GM19035 (cell line): ENCODE measurements around the gene ATXN7.

ENCODE experiments used
- ATAC-seq: cut with Tn5 transposase; IDR thresholded peaks from one replicate; pipeline ENCODE4 v1.9.1; 2021; ENCODE audit not compliant: unreplicated experiment

Gene ATXN7

GRCh38 chr3:63900459-63900858 is 36.8 kb downstream of the ATXN7 start:
- ATAC-seq, result no peak

DNA sequence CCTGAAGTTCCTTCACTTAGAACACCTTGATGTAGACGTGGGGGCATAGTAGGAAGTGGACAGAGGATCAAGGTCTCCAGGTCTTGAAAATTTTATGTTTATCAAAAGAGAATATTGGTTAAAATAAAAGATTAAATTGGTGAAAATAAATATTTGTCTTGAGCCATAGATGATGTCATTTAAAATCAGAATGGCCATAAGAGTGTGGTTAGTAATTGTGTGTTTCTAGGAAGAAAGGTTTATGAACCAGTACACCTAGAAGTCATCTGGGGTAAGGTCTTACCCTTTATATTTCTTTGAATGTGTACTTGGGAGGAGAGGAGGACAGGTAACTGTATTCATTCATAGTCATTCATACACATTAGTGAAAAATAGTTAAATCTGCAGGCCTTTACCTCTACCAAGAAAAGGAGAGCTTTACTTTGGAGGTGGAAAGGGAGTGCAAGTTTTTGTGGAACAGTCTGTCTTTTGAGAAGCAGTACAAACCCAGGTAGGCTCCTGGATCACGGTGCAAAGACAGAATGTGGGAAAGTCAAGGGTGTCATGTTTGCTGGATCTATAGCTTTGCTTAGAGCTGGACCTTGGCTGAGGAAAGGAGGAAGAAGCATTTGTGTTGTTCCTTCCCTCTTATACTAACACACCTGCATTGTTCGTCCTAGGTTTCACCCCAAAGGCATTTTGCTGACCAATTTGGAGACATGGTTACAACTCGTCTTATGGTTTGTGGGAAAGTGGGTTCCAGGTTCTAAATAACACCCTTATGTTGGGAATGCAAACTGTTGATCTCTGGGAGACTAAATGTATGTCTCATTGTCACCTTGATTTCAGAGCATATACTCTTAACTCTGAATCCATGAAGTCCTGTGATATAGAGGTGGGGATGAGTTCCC is 42.3 kb downstream of the ATXN7 start:
- no peak for ATAC-seq

DNA sequence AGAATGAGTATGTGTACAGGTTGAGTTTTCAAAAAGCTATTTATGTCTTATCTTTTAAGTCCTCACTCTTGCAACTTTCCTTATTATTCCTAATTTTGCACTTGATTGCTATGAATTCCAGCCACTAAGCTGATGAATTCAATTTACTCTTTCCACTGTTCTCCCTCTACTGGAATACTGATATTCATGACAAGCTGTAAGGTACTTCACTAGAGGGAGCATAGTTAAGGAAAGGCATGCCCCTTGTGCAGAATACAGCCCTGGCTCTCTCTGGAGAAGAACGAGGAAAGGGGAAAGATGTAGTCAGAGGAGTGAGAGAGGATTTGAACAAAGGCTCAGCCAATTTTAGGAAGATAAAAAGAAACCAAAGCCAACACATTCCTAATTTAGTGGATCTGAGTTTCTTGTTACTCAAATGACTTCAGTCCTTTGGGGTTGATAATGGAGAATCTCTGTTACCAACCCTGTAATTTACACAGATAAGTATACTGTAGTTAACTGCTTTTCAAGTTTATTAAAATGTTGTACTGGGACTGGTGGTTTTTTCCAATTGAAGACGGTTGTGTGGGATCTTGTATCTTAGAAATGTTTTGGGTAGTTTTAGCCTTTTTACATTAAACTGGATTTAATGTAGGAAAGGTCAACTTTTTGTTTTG is 44.5 kb downstream of the ATXN7 start:
- no peak for ATAC-seq

DNA sequence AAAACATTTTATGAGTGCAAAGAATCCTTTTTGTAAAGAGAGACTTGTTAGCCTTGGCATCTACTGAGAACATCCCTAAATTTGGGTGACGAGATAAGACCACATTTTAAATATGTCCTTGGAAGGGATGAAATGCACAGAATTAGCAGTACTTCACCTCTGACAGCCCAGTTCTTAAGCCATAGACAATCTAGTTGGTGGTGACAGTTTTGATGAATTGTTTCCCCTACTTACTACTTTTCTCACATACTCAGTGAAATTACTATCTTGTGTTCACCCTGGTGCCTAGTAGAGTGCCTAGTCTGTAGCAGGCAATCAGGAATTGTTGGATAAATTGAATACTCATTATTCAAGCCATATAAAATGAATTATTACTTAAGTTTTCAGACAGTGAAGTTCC is 45.1 kb downstream of the ATXN7 start:
- ATAC-seq, result no peak

DNA sequence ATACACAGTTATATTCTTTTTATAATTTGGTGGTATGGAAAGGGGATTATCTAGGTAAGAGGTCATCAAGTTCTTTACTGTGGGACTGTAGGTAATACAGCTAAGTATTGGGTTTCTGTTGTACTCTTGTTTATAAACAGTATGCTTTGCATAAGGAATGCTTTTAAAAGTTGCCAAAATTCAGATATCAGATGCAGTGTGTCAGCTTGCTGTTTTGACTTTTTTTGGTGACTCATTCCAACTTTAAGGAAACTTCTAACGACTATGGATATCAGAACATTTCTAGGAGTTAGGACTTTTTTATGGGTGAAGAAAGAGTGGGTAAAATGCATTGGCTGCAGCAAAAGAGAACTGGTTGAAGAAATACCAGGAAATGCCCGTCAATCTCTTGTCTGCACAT is 45.8 kb downstream of the ATXN7 start:
- ATAC-seq, result no peak

GRCh38 chr3:63910001-63910400 is 46.3 kb downstream of the ATXN7 start:
- no peak for ATAC-seq

DNA sequence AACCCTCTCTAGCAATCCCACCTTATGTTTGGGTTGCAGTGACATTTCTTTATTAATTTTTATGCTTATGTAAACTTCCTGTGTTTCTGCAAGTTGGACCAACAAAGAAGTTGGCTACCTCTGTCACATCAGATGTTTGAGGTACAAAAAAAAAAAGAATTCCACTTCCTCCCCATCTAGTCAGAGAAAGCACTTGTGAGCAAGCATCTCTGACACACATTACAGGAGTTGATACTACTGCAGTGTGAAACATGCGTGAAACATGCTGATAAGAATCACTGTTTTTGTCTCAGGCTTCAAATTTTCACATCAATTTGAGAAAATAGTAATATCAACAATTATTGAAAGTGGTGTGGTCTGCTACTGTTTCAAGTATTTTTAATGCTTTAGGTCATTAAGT is 47.2 kb downstream of the ATXN7 start:
- no peak for ATAC-seq

- no peak for ATAC-seq
These were observed 47.8 kb downstream of the ATXN7 start for GRCh38 chr3:63911509-63911872.

GRCh38 chr3:63911873-63912767 is 48.5 kb downstream of the ATXN7 start, which contains the start of gene SCAANT1:
TSS of gene SCAANT1 (minus strand) at chr3:63912383.
- peak; percentile 74 for ATAC-seq

GRCh38 chr3:63912768-63913588 is 49.3 kb downstream of the ATXN7 start:
- ATAC-seq, result peak; percentile 14

- ATAC-seq, result no peak
These were observed 50.6 kb downstream of the ATXN7 start for GRCh38 chr3:63914312-63914711.

- ATAC-seq, result no peak
These were observed 54.7 kb downstream of the ATXN7 start for GRCh38 chr3:63918321-63918720.

DNA sequence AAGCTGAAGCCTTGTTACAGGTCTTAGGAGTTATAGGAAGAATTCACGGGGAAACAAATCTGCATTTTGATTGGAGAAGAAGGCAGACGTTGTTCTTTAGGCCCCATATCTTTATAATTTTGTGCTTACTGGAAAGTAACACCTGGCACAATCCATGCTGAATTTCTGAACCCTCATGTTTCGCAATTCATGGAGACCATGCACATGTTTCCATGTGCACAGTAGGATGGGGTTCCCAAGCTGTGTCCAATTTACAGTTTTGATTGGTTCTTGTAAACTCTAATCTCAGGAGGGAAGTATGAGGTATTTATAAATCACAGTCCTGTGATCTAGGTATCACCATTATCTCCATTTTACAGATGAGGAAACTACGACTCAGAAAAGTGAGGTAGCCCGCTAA is 56.3 kb downstream of the ATXN7 start:
- ATAC-seq, result no peak

- ATAC-seq, result peak; percentile 72
These were observed 58.2 kb downstream of the ATXN7 start for GRCh38 chr3:63921741-63922482.

DNA sequence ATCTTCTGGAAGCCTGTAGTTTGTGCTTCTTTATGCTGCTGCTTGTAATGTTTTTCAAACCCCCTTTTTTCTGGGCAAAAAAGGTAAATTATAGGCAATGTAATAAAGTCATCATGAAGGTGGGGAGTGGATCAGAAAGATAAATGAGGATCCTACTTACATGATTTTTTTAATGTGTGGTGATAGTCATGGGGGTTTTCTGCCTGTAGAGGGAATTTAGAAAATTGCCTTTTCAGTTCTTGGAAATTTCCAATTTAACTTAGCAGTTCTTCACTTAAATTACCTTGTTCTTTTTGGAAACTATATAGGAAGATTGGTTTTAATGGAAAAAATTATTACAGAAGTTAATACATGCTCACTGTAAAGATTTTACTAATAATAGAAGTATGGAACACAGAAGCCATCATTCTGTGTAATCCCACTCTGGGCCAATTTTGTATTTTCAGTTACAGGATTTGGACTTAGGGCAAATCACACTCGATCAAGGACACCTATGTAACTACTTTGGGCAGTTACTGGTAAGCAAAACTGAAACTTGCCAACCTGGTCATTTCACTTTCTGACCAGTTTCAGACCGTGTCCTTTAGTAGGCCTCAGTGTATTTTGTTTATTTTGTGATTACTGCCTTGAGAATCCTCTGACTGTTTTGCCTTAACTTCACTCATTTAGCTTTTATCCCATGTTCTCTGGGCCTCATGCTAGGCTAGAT is 59.0 kb downstream of the ATXN7 start:
- ATAC-seq, result no peak

- no peak for ATAC-seq
These were observed 62.6 kb downstream of the ATXN7 start for GRCh38 chr3:63926309-63926708.

DNA sequence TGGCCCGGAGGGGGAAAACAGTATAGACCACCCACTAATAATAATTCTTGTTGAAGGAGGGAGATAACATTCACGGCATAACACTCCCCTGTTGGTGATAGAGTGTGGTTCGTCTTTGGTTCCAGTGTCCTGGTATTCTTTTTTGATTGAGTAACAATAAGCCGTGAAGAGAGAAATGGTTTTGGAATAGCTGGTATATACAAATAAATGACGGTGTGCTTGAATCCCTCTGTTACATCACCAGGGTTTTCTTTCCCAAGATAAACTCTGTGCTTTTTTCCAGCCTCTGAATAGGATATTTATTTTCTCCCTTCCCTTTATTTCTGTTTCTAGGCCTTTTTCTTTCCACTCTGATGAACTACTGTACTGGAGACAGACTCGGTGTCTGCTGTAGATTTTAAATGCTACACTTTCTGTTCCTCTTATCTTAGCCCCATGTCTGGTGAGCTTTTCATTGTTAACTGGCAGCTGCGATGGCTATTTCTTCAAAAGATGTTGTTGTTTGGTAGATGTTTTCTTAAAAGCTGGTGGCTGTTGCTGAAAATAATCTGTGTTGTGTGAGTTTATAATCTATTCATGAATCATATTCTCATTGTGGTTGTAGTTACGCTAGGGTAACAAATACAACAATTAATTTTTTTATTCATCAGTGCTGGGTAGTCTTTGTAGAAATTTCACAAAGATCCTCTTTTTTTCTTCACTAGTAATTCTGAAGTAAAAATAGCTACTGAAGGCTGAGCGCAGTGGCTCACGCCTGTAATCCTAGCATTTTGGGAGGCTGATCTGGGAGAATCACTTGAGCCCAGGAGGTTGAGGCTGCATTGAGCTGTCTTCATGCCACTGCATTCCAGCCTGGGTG is 64.0 kb downstream of the ATXN7 start:
- ATAC-seq, result peak; percentile 81

DNA sequence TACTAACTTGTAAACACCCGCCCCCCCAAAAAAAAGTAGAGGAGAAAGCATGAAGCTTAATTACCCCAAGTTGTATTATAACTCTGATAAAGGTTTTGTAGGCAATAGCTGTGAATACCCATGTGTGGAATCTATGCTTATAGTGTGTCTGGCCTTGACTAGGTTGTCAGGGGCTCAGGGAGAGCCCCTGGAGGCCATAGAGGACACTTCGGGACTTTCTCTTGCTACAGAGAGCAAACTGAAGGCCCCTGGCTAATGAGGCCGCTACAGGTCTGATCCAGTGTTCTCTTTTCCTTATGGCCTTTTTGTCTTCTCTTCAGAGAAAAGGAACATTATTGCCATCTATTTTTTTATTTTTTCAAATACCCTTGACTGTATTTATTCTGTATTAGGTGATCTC is 67.6 kb downstream of the ATXN7 start:
- no peak for ATAC-seq
